Endothelial cell of umbilical vein (primary cell): ENCODE results near the gene FHIT. TPM values are rescaled to one million over a fixed set of nuclear protein-coding genes. Genes with fewer than 3 reads are reported as not detected.

Source experiments
- BruUV-seq: library from RNA; stranded (reverse); fragments of 400-500 nt; replicated peaks from 2 replicates; lab custom pipeline; 2021; lab: Mats Ljungman, UMichigan
- CTCF ChIA-PET: fragments of 300-600, 350-600 bp; sonication (Branson Sonifier 250); formaldehyde crosslinking; loops from one replicate; lab custom pipeline; 2021; ENCODE audit warnings: antibody characterized with exemption, inconsistent platforms; lab: Charles Lee
- POLR2A ChIA-PET: fragments of 300-600, 350-600 bp; sonication (Branson Sonifier 250); formaldehyde crosslinking; loops from one replicate; lab custom pipeline; 2021; ENCODE audit warnings: antibody characterized with exemption, inconsistent platforms; lab: Charles Lee
- DNase-seq: peaks from one replicate; pipeline ENCODE4 v3.0.0-alpha.2; 2011; ENCODE audit warnings: low read depth, low spot score
- FAIRE-seq: peaks from 2 replicates; lab custom pipeline; 2011; peaks lifted over from hg19 to GRCh38; lab: Jason Lieb, UNC
- H2AFZ ChIP-seq: 2 replicates; pipeline ENCODE4 v1.6.0; 2012; ENCODE audit warnings: low read depth, low read length, control low read depth, inconsistent platforms
- H3K27ac ChIP-seq: 2 replicates; pipeline ENCODE4 v1.5.1; 2011; ENCODE audit warnings: low read depth, mild to moderate bottlenecking, control low read depth, low read length, moderate library complexity; ENCODE audit not compliant: insufficient read depth
- H3K27me3 ChIP-seq, 2 experiments: 2 replicates each; pipeline versions ENCODE4 v1.6.0 to v1.6.1; 2011; ENCODE audit warnings: low read length in 2 of 2, mixed read lengths in 1 of 2; ENCODE audit not compliant: control insufficient read depth in 2 of 2, insufficient read depth in 2 of 2
- H3K36me3 ChIP-seq, 2 experiments: 2 replicates in 1 of 2; 3 replicates in 1 of 2; pipeline ENCODE4 v1.5.1; 2011; ENCODE audit warnings: low read length in 2 of 2, mild to moderate bottlenecking in 1 of 2, moderate library complexity in 1 of 2; ENCODE audit not compliant: control insufficient read depth in 2 of 2, insufficient read depth in 2 of 2; ENCODE audit errors: extremely low read depth in 1 of 2
- H3K4me1 ChIP-seq: 3 replicates; pipeline ENCODE4 v1.5.1; 2011; ENCODE audit warnings: mild to moderate bottlenecking, low read length; ENCODE audit not compliant: control insufficient read depth, insufficient read depth; ENCODE audit errors: extremely low read depth
- H3K4me2 ChIP-seq: 2 replicates; pipeline ENCODE4 v1.6.1; 2011; ENCODE audit warnings: low read length, control low read depth, mixed read lengths; ENCODE audit not compliant: insufficient read depth
- H3K4me3 ChIP-seq, 3 experiments: fragments of 200-600 bp in 1 of 3; sonication (generic), shearing (Covaris generic) in 1 of 3; replicated peaks in 1 of 3; 2 replicates each; pipeline ENCODE4 v1.5.1; 2011 to 2016; ENCODE audit warnings: control low read depth in 3 of 3, low read length in 3 of 3, mild to moderate bottlenecking in 2 of 3, inconsistent platforms in 1 of 3, low read depth in 1 of 3, moderate library complexity in 1 of 3; ENCODE audit not compliant: insufficient read depth in 1 of 3
- H3K79me2 ChIP-seq: 2 replicates; pipeline ENCODE4 v1.6.0; 2012; ENCODE audit warnings: low read length, inconsistent platforms; ENCODE audit not compliant: control insufficient read depth, insufficient read depth
- H3K9ac ChIP-seq: replicated peaks from 2 replicates; pipeline ENCODE3; 2011; ENCODE audit warnings: low read length, control low read depth; ENCODE audit not compliant: insufficient read depth; ENCODE audit errors: extremely low read depth
- H3K9me1 ChIP-seq: replicated peaks from 3 replicates; pipeline ENCODE4 v1.6.0; 2011; ENCODE audit warnings: mild to moderate bottlenecking, low read length; ENCODE audit not compliant: control insufficient read depth, insufficient read depth; ENCODE audit errors: extremely low read depth
- H3K9me3 ChIP-seq: replicated peaks from 2 replicates; pipeline ENCODE4 v1.5.1; 2012; ENCODE audit warnings: low read length, inconsistent platforms; ENCODE audit not compliant: control insufficient read depth, insufficient read depth
- H4K20me1 ChIP-seq: replicated peaks from 2 replicates; pipeline ENCODE3; 2011; ENCODE audit warnings: mild to moderate bottlenecking, low read length; ENCODE audit not compliant: control insufficient read depth, insufficient read depth; ENCODE audit errors: extremely low read depth
- CTCF ChIP-seq, 2 donors: IDR thresholded peaks; 1 replicate in 1 of 2; 2 replicates in 1 of 2; pipeline ENCODE4 v1.5.1; 2011; ENCODE audit warnings: low read length in 2 of 2, mild to moderate bottlenecking in 2 of 2, moderate library complexity in 2 of 2, control low read depth in 1 of 2, inconsistent platforms in 1 of 2, low read depth in 1 of 2; ENCODE audit not compliant: insufficient read depth in 1 of 2; ENCODE audit errors: extremely low read depth in 1 of 2
- EZH2 ChIP-seq: IDR thresholded peaks from 2 replicates; pipeline ENCODE4 v1.6.1; 2012; ENCODE audit warnings: borderline replicate concordance, low read depth, mild to moderate bottlenecking, moderate library complexity, low read length, inconsistent platforms; ENCODE audit not compliant: severe bottlenecking
- FOS ChIP-seq: IDR thresholded peaks from 2 replicates; pipeline ENCODE4 v1.6.1; 2011; ENCODE audit warnings: mild to moderate bottlenecking, low read length, moderate library complexity, borderline replicate concordance; ENCODE audit not compliant: insufficient read depth
- GATA2 ChIP-seq: IDR thresholded peaks from 2 replicates; pipeline ENCODE4 v1.7.0; 2011; ENCODE audit warnings: low read depth, mild to moderate bottlenecking, moderate library complexity, mixed read lengths, low read length; ENCODE audit not compliant: insufficient read length, insufficient read depth
- JUN ChIP-seq: IDR thresholded peaks from 2 replicates; pipeline ENCODE4 v1.6.1; 2011; ENCODE audit warnings: borderline replicate concordance, low read depth; ENCODE audit not compliant: insufficient read length, insufficient read depth
- MAX ChIP-seq: IDR thresholded peaks from 2 replicates; pipeline ENCODE4 v1.6.1; 2011; ENCODE audit not compliant: insufficient read depth, insufficient read length
- MYC ChIP-seq: IDR thresholded peaks from one replicate; pipeline ENCODE4 v1.6.1; 2011; ENCODE audit warnings: mild to moderate bottlenecking, low read depth, low read length
- POLR2A ChIP-seq: IDR thresholded peaks from 2 replicates; pipeline ENCODE4 v1.6.1; 2012; ENCODE audit warnings: low read depth, mild to moderate bottlenecking, control low read depth, low read length
- POLR2AphosphoS5 ChIP-seq: IDR thresholded peaks from 2 replicates; pipeline ENCODE4 v1.6.1; 2012; ENCODE audit warnings: low read depth, mild to moderate bottlenecking, control low read depth, low read length, moderate library complexity; ENCODE audit not compliant: insufficient read depth
- dilution Hi-C: fragments of 300-500 bp; cut with MboI; formaldehyde crosslinking; loops from one replicate; pipeline ENCODE4 v1.15.0; 2019; ENCODE audit warnings: low sequenced_read_pairs; ENCODE audit not compliant: extremely low pct_ligation_motif_present
- intact Hi-C: fragments of 100-400 bp; cut with micrococcal nuclease; formaldehyde crosslinking; loops from one replicate; pipeline ENCODE4 v1.10.0; 2022
- polyA plus RNA-seq, 4 experiments: library from polyadenylated mRNA; depleted of rRNA in 3 of 4; stranded (reverse) in 3 of 4; unstranded in 1 of 4; fragments of >200 nt; gene quantifications; 2 replicates each; pipeline versions ENCODE4 v1.2.1 to v1.2.3, GENCODE V29; 2011 to 2012; ENCODE audit warnings: missing spikeins in 1 of 4
- total RNA-seq: library from RNA; stranded (reverse); gene quantifications from 2 replicates; pipeline ENCODE4 v1.2.3, GENCODE V29; 2021

FHIT gene
- total and polyA plus RNA-seq, 2 donors (not counting 3 experiments of a cell fraction or from before 2014, with no cell fraction given): 0.47 to 2.2 TPM

DNA sequence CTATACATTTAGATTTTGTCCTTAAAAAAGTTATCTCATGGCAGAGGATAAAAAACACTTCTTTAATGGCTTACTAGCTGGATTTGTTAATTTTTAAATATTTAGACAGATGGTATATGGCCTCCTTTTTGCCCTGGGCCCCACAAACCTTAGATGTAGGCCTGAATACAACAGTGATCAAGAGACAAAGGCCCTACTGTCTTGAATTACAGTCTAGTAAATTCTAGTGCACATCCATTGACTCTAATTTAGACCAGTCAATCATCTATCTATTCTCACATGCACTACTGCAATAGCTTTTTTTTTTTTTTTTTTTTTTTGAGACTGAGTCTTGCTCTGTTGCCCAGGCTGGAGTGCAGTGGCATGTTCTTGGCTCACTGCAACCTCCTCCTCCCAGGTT lies 452.8 kb downstream of the FHIT start:
- H3K36me3 ChIP-seq: no peaks in the 10 kb centered on the region
- no TSS peak for BruUV-seq
- no peak overlapping the region for H2AFZ ChIP-seq
- H3K4me3 ChIP-seq: no peak overlapping the region
- H3K9me1 ChIP-seq: no peaks in the 10 kb centered on the region
- CTCF ChIA-PET: no interaction called here
- H4K20me1 ChIP-seq: no peaks in the 10 kb centered on the region
- no peak overlapping the region for H3K27ac ChIP-seq
- no peaks in the 10 kb centered on the region for H3K4me1 ChIP-seq
- intact Hi-C loops: no loop called here
- no peaks in the 10 kb centered on the region for H3K27me3 ChIP-seq
- no peaks in the 10 kb centered on the region for H3K79me2 ChIP-seq
- H3K4me2 ChIP-seq: no peak overlapping the region
- dilution Hi-C loops: no loop called here
- FAIRE-seq (no peak), DNase-seq (no peak)
- H3K9me3 ChIP-seq: no peaks in the 10 kb centered on the region
- H3K9ac ChIP-seq: no peak overlapping the region
- POLR2A ChIA-PET: no interaction called here
- TF ChIP-seq FOS (no peak), POLR2A (no peak), EZH2 (no peak), GATA2 (no peak), JUN (no peak), MAX (no peak), POLR2AphosphoS5 (no peak), MYC (no peak), CTCF (IDR thresholded peaks at IDR 0.05; ENCODE audit: extremely low read depth in 1 of 2, insufficient read depth in 1 of 2, low read depth in 1 of 2, low read length in 2 of 2) (no peak)
